K562 (cell line): ENCODE results near the gene FREM1.

Experiments used
- ARHGAP35 ChIP-seq: fragments of 450-650 bp; IDR thresholded peaks from 2 replicates; pipeline ENCODE4 v1.6.1; 2018; ENCODE audit not compliant: partially characterized antibody
- E2F8 ChIP-seq: fragments of 450-650 bp; IDR thresholded peaks from 2 replicates; pipeline ENCODE4 v1.7.1; 2018; ENCODE audit warnings: mild to moderate bottlenecking, low read depth; ENCODE audit not compliant: partially characterized antibody
- SMARCE1 ChIP-seq: fragments of 450-650 bp; IDR thresholded peaks from 2 replicates; pipeline ENCODE4 v1.7.1; 2016; ENCODE audit warnings: mild to moderate bottlenecking
- ZNF431 ChIP-seq: sonication (generic); formaldehyde crosslinking; IDR thresholded peaks from 2 replicates; pipeline ENCODE4 v1.8.0; 2022; ENCODE audit warnings: mild to moderate bottlenecking, missing genetic modification reagents
- TF ChIP-seq, protein P1 (sequence below): fragments of 200-800 bp; sonication (Bioruptor generic); IDR thresholded peaks from 2 replicates; pipeline ENCODE4 v1.6.1; 2017; ENCODE audit warnings: missing genetic modification characterization, missing compliant biosample characterization
- TF ChIP-seq, protein P2 (sequence below), 3 experiments: IDR thresholded peaks in 2 of 3; conservative IDR thresholded peaks in 1 of 3; 2 replicates each; pipeline ENCODE4 v1.5.1; 2011 to 2012; ENCODE audit warnings: low read length in 3 of 3, mild to moderate bottlenecking in 3 of 3, control low read depth in 2 of 3, improper control_type of control experiment in 1 of 3, inconsistent platforms in 1 of 3, low read depth in 1 of 3, mixed read lengths in 1 of 3, moderate library complexity in 1 of 3; ENCODE audit not compliant: insufficient read depth in 2 of 3

- TF ChIP-seq, protein P1, sequence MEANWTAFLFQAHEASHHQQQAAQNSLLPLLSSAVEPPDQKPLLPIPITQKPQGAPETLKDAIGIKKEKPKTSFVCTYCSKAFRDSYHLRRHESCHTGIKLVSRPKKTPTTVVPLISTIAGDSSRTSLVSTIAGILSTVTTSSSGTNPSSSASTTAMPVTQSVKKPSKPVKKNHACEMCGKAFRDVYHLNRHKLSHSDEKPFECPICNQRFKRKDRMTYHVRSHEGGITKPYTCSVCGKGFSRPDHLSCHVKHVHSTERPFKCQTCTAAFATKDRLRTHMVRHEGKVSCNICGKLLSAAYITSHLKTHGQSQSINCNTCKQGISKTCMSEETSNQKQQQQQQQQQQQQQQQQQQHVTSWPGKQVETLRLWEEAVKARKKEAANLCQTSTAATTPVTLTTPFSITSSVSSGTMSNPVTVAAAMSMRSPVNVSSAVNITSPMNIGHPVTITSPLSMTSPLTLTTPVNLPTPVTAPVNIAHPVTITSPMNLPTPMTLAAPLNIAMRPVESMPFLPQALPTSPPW: peak; percentile 21; the same call in 1 of the 2 replicates
- TF ChIP-seq, protein P2, sequence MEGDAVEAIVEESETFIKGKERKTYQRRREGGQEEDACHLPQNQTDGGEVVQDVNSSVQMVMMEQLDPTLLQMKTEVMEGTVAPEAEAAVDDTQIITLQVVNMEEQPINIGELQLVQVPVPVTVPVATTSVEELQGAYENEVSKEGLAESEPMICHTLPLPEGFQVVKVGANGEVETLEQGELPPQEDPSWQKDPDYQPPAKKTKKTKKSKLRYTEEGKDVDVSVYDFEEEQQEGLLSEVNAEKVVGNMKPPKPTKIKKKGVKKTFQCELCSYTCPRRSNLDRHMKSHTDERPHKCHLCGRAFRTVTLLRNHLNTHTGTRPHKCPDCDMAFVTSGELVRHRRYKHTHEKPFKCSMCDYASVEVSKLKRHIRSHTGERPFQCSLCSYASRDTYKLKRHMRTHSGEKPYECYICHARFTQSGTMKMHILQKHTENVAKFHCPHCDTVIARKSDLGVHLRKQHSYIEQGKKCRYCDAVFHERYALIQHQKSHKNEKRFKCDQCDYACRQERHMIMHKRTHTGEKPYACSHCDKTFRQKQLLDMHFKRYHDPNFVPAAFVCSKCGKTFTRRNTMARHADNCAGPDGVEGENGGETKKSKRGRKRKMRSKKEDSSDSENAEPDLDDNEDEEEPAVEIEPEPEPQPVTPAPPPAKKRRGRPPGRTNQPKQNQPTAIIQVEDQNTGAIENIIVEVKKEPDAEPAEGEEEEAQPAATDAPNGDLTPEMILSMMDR (IDR thresholded peaks at IDR 0.05 in 2 of 3, conservative IDR thresholded peaks at IDR 0.05 in 1 of 3; ENCODE audit: insufficient read depth in 2 of 3, low read depth in 1 of 3, low read length in 3 of 3): no peak
- TF ChIP-seq SMARCE1: no peak
- no peak for TF ChIP-seq ZNF431
- TF ChIP-seq ARHGAP35: no peak
- no peak for TF ChIP-seq E2F8
Measured at GRCh38 chr9:14909961-14910805, at the start of gene FREM1.
